Endometrium (tissue), 2 donors: Measurements from ENCODE around the gene FAM13B.
A peak's percentile ranks its signal among the peaks of the same experiment; 100 is the strongest.
"Not testable (repeated sequence)": the region's sequence is repeated elsewhere in the genome, so short reads cannot be mapped to it uniquely, and the experiment has no call there.

Experiments
- FAIRE-seq: peaks from 2 replicates; lab custom pipeline; 2012; peaks lifted over from hg19 to GRCh38; lab: Jason Lieb, UNC
- donor health status: control.
- donor health status: control.

FAM13B gene

GRCh38 chr5:138032572-138033385 is at the start of gene FAM13B:
FAM13B (minus strand) TSS chr5:138033079; CDS start chr5:138019111, 13,968 bp downstream.
- no peak for FAIRE-seq

GRCh38 chr5:138082033-138082432 is 49.2 kb upstream of the FAM13B start:
- FAIRE-seq: no peak

- no peak for FAIRE-seq
Measured at GRCh38 chr5:138078006-138078643, 45.2 kb upstream of the FAM13B start.

- FAIRE-seq: peak; percentile 58
Measured at GRCh38 chr5:138077064-138077696, 44.3 kb upstream of the FAM13B start.

GRCh38 chr5:138070026-138070425 is 37.1 kb upstream of the FAM13B start:
- FAIRE-seq: not testable (repeated sequence)

- FAIRE-seq: no peak
Measured at GRCh38 chr5:138068742-138069600, 36.1 kb upstream of the FAM13B start.

- no peak for FAIRE-seq
Measured at GRCh38 chr5:138067945-138068344, 35.1 kb upstream of the FAM13B start.

GRCh38 chr5:138065102-138065501 is 32.2 kb upstream of the FAM13B start:
- no peak for FAIRE-seq

GRCh38 chr5:138064526-138064925 is 31.6 kb upstream of the FAM13B start:
- FAIRE-seq: no peak

- FAIRE-seq: no peak
Measured at GRCh38 chr5:138054847-138055558, 22.1 kb upstream of the FAM13B start.

- FAIRE-seq: no peak
Measured at GRCh38 chr5:138054206-138054605, 21.3 kb upstream of the FAM13B start.

GRCh38 chr5:138053554-138053953 is 20.7 kb upstream of the FAM13B start:
- no peak for FAIRE-seq

- FAIRE-seq: not testable (repeated sequence)
Measured at GRCh38 chr5:138052718-138053117, 19.8 kb upstream of the FAM13B start.

GRCh38 chr5:138051441-138052296 is 18.8 kb upstream of the FAM13B start:
- no peak for FAIRE-seq

- not testable (repeated sequence) for FAIRE-seq
Measured at GRCh38 chr5:138045283-138045682, 12.4 kb upstream of the FAM13B start.

- no peak for FAIRE-seq
Measured at GRCh38 chr5:138038826-138039225, 5.9 kb upstream of the FAM13B start.

- FAIRE-seq: no peak
Measured at GRCh38 chr5:138037907-138038633, 5.2 kb upstream of the FAM13B start.

- FAIRE-seq: no peak
Measured at GRCh38 chr5:138037271-138037670, 4.4 kb upstream of the FAM13B start.

GRCh38 chr5:138035605-138036537 is 3.0 kb upstream of the FAM13B start:
- FAIRE-seq: peak; percentile 89
